ENCODE measurements around the gene RAD50.
"Not testable (repeated sequence)": the region's sequence is repeated elsewhere in the genome, so short reads cannot be mapped to it uniquely, and the experiment has no call there.

RAD50 gene

DNA sequence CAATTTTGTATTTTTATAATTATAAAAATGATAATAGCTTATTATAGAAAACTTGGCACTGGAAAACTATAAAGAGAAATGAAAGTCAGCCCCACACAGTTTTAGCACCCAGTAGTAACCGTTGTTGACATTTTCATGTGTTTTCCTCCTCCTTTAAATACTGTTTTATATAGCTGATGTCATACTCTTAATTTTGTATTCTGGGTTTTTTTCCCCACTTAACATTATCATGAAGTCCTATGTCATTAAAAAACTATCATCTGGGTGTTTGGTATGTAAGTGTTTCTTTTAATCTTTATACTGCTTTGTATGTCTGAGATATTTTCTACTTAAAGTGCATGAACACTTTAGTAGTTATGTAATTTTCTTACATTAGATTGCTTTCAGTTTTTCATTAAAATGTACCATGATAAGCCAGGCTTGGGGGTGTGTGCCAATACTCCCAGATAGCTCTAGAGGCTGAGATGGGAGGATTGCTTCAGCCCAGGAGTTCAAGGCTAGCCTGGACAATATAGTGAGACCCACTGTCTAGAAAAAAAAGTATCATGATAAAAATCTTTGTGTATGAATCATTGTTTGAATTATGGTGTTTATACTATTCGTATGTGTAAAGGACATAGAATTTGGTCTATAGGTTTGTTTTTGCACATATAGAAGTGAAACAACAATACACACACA, 2.7 kb downstream of the RAD50 start:
- FAIRE-seq: no peak

DNA sequence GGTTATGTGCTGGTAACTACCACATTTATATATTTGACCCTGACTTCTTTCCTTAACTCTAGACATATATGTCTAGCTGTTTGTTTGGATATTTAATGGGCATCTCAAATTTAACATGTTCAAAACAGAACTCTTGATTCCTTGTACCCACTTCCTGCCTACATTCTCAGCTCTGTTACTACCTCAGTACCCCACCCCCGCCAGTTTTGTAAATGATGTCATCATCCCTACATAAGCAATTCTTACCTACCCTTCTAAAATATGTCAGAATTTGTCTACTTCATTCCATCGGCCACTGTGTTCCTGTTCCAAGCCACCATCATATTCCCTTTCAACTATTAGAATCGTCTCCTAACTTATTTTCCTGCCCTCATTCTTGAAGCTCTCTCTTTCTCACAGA, 4.8 kb downstream of the RAD50 start:
- no peak for FAIRE-seq

DNA sequence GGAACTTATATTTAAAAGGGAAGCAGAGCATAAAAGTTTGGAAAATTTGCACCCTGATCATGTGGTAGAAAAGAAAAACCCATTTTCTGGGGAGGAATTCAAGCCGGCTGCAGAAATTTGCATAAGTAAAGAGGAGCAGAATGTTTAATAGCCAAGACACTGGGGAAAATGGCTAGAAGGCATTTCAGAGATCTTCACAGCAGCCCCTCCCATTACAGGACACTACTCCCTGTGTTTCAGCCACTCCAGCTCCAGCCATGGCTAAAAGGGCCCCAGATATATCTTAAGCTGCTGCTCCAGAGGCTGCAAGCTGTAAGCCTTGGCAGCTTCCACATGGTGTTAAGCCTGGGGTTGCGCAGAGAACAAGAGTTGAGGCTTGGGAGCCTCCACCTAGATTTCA, 7.8 kb downstream of the RAD50 start:
- FAIRE-seq: not testable (repeated sequence)

DNA sequence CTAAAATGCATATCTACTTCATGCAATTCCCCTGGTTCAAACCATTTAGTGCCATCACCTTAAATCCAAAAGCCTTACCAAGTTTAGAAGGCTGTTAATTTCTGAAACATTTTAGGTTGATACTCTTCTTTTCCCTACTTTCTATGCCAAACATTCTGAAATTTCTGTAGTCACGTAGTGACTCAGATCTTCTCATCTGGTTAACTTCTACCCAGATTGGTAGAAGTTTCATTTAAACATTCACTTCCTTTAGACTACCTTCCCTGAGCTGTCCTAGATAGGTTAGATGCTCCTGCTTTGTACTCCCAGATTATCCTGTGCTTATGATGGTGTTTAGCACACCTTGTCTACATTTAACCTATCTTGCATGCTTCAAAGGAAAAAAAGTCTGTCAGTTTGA, 9.9 kb downstream of the RAD50 start:
- no peak for FAIRE-seq

DNA sequence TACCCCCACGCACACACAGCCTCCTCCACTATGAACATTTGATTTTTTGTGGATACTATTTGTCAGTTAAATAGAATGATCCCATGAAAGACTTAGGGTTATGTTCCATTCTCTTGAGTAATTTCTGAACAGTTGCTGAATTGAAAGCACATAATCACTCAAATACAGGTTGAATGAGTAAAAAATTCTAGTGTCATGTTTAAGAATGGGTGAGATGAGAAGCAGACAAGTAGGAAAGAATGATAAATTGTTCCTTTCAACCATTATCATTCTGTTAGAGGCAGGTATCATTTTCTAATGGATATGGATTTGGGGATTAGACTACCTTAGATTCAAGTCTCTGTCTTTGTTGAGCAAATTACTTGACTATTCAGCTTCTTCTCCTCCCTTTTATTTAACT, 19.3 kb downstream of the RAD50 start:
- FAIRE-seq: no peak

DNA sequence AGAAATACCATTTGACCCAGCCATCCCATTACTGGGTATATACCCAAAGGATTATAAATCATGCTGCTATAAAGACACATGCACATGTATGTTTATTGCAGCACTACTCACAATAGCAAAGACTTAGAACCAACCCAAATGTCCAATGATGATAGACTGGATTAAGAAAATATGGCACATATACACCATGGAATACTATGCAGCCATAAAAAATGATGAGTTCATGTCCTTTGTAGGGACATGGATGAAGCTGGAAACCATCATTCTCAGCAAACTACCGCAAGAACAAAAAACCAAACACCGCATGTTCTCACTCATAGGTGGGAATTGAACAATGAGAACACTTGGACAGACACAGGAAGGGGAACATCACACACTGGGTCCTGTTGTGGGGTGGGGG, 27.8 kb downstream of the RAD50 start:
- not testable (repeated sequence) for FAIRE-seq

DNA sequence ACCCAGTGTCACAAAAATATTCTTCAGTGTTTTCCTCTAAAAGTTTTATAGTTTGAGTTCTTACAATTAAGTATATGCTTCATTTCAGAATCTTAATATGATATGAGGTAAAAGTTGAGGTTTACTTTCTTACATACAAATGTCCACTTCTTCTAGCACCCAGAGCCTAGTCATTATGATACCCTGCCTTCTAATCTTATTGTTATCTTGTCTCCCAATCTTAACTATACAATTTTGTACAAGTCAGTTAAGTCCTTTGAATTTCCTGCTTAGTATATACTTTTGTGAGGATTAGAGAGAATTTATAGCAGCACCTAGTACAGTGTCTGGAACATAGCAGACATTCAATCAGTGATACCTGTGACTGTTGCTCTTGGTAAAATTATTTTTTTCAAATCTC, 29.3 kb downstream of the RAD50 start:
- FAIRE-seq: no peak

DNA sequence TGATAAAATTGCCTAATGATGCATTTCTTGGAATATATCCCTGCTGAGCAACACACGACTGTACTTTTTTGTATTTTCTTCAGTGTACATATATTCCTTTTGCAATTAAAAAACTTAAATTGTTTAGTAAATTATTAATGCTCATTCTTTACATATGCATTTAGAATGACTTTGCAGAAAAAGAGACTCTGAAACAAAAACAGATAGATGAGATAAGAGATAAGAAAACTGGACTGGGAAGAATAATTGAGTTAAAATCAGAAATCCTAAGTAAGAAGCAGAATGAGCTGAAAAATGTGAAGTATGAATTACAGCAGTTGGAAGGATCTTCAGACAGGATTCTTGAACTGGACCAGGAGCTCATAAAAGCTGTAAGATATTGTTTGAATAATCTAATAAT, 32.7 kb downstream of the RAD50 start:
- FAIRE-seq: no peak

DNA sequence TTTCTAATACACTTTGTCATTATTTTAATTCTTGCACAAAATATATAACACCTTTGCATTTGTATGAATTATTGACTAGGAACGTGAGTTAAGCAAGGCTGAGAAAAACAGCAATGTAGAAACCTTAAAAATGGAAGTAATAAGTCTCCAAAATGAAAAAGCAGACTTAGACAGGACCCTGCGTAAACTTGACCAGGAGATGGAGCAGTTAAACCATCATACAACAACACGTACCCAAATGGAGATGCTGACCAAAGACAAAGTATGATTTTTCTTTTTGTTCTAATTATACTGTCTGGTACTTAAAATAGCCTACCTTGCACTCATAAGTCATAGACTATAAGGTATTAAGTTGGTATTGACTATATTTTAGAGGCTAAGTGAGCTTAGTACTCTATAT, 34.4 kb downstream of the RAD50 start:
- no peak for FAIRE-seq

DNA sequence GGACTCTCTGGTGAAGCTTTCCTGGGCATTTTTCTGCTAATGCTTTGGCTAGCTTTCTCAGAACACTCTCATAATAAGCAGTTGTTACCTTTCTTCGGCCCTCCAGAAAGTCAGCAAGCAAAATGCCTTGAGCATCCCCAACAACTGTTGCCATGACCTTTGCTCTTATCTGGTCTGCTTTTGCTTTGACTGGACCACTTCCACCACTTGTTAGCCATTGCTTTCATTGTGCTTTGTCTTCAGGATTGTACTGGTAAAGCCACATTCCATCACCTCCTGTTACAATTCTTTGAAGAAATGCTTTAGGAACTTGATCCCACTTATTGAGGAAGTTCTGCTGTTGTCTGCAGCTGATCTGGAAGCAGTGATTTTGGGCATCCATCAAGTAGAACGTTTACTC, 35.7 kb downstream of the RAD50 start:
- FAIRE-seq: no peak

DNA sequence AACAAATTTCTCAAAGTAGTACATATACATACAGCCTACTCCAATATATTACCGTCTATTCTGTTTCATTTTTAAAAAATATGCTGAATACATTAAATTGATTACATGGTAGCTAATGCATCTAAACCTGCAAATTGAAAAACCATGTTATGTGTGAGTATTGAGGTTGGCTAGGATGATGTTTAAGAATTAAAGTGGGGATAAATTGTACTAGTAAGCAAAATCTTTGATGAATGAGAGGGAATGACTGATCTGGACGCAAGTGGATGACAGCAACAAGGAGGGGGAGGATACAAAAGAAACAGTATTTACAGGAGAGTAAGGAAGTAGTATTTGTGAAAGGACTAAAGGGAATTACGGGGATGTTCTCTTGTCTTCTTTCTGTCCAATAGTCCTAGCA, 37.4 kb downstream of the RAD50 start:
- no peak for FAIRE-seq

DNA sequence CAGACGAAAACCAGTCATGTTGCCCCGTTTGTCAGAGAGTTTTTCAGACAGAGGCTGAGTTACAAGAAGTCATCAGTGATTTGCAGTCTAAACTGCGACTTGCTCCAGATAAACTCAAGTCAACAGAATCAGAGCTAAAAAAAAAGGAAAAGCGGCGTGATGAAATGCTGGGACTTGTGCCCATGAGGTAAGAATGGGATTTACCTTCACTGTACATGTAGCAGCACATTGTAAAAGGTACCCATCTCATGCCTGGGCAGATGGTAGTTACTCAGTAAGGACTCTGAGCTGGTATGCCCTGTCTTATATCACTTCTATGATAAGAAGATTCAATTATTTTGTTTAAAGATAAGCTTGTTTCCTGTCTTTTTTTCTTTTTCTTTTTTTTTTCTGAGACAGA, 38.8 kb downstream of the RAD50 start:
- FAIRE-seq: no peak

DNA sequence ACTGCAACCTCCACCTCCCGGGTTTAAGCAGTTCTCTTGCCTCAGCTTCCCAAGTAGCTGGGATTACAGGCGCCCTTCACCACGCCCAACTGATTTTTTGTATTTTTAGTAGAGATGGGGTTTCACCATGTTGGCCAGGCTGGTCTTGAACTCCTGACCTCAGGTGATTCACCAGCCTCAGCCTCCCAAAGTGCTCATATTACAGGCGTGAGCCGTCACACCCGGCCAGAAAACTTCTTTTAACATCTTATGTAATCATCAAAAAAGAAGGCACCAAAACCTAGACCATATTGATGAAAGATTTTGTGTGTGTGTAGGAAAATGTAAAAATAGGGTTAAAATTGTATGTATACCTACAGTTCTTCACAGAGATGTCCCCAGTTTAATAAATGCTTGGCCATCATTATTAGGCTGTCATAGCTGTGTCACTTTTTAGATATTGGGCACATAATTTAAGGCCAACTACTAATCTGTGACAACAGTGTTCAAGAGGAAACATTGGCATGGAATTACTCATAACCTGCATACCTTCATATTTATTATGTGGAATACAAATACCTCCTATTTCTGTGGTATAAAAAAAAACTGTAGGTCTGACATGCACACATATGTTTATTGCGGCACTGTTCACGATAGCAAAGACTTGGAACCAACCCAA, 44.4 kb downstream of the RAD50 start:
- FAIRE-seq: no peak

DNA sequence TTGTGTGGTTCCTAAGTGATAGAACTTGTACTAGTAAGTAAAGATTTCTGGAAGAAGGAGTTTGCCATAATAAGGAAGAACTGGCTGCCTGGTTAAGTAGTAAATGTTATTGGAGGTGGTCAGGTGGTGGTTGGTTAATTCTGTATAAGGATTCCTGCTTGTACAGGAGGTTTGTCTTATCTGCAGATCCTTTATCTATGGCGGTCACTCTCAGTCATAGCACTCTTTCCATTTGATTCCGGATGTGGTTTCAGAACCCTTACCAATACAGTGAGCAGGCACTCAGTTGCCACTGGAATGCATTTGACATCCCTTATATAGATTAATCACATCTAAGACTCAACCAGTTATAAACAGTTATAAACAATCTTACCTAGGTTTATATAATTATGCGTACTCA, 50.3 kb downstream of the RAD50 start:
- no peak for FAIRE-seq

DNA sequence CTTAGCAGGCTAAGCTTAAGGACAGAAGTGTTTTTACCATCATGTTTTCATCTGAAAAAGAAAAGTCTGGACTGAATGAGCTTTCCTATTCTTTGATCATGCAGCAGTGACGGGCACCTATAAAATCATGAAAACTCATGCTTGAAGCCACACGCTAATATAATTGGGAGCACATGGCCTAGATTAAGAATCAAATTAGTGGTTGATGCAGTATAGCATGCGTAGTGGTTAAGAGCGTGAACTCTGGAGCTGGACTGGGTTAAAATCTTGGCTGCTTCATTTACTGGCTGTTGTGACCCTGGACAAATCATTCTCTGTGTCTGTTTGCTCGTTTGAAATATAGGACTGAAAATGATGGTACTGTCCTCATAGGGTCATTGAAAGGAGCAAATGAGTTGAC, 51.3 kb downstream of the RAD50 start:
- FAIRE-seq: no peak

DNA sequence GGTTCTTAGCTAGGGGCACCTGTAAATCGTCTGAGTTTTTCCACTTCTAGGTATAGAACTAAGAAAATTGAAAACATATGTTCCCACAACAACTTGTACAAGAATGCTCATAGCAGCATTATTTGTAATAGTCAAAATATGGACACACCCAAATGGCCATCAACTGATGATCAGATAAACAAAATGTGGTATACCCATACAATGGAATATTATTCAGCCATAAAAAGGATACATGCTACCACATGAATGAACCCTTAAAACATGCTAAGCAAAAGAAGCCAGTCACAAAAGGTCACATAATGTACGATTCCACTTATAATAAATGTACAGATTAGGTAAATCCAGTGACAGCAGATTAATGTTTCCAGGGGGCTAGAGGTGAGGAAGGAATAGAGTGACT, 55.2 kb downstream of the RAD50 start:
- no peak for FAIRE-seq

DNA sequence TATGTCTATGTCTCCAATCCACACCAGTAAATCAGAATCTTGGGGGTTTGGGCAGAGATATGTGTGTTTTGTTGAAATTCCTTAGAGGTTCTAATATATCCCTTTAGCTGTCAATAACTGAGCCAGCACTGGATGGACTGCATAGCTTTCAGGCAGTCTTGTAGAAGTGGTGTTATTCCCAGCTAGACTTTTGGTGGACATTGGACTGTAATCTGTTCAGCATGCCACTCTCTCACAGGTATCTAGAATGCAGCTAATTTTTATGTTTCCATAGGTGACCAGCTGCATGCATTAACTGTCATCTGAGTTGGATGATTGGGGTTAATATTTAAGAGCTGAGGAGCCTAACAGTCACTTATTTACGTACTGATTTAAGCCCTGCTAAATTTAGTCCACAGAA, 56.1 kb downstream of the RAD50 start:
- FAIRE-seq: no peak

DNA sequence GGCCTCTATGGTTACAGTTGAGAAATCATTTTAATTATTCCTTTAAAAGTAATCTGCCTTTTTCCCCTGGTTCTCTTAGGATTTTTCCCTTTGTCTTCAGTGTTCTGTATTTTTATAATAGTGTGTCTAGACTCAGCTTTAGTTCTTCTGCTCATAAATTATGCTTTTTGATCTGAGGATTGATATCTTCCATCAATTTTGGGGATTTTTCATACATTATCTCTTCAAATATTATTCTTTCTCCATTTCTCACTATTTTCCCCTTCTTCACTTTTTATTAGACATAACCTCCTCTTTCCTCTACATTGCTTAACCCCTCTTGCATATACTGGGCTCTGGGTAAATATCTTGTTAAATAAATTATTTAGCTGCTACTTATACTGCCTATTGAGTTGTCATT, 64.9 kb downstream of the RAD50 start:
- no peak for FAIRE-seq

DNA sequence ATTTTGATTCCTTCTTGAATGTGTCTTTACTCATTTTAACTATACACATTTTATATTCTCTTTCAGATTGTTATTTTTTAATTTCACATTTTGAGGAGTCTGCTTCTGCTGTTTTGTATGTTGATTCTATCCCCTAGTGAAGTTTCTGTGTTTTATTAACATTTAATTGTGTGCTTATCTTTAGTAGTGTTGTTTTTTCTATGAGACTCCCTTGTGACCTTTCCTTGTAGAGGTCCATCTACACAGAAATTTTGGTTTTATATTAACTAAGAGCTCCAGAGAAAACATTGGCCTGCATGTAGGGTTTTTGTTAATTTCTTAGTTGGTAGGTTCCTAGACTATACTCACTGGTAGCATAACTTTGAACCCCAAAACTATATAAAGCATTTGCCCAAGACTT, 65.8 kb downstream of the RAD50 start:
- no peak for FAIRE-seq

DNA sequence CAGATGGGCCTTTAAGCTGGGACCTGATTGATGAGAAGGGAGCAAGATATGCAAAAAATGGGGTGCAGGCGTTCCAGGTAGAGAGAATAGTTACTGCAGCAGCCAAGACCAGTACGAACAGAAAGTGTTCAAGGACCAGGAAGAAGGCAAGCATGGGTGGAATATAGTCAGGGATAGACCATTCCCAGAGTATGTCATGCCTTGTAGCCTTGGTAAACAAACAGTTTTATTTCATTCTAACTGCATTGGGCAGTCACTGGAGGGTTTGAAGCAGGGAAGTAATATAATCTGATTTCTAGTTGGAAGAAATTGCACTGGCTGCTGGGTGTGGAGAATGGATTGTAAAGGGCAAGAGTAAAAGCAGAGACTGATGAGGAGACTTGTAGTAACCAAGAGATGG, 70.7 kb downstream of the RAD50 start:
- no peak for FAIRE-seq

DNA sequence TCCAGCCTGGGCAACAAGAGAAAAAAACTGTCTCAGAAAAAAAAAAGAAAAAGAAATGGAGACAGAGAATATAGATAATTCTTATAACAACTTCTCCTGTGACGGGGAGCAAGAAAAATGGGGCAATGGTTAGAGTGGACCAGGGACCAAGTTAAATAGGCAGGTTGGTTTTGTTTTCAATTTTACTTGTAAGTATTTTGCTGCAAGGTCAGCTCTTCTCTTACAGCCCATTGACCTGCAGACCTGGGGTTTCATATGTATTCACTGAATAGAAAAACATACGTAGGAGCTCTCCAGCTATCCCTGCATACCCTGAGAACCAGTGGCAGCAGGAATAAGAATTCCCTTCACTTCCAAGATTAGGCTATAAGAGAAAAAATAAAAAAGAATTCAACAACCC, 72.0 kb downstream of the RAD50 start:
- no peak for FAIRE-seq

DNA sequence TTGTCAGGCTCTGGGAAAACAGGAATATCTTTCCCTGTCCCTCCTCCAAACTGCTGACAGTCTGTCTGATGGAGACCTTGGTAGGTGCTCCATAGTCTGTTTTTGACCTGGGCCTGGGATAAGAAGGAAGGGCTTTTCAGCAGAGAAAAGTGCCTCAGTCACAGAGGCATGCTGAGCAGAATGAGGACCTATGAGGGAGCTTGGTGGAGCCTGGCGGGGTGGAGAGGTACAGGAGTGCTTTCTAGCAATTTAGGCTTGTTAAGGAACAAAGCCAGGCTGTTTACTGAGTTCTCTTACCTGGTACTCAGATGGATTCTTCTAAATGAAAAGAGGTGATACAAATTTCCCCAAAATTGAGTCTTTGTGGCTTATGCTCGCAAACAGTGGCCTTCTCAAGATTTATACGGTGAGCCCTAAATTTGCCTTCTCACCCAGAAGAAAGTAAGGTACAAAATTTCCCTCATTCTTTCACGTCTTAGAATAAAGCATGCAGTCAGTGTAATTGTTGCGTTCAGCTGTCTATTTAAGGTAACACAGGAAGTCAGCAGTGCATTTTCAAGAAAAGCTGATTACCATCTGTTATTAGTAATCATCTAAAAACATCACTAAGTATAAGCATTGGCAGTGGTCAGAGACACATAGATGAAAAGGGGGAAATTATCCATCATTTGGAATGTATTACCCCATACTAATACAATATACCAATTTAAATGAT, 72.6 kb downstream of the RAD50 start:
- FAIRE-seq: no peak

DNA sequence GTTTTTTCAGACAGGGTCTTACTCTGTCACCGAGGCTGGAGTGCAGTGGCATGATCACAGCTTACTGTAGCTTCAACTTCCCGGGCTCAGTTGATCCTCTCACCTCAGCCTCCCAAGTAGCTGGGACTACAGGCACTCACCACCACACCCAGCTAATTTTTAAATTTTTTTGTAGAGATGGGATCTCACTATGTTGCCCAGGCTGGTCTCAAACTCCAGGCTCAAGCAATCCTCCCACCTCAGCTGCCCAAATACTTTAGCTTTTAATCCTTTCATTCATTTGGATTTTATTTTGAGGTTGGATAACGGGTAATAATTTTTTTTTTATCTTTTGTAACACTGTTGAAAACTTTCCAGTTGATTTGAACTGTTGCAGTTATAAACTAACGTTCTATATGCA, 76.8 kb downstream of the RAD50 start:
- not testable (repeated sequence) for FAIRE-seq

DNA sequence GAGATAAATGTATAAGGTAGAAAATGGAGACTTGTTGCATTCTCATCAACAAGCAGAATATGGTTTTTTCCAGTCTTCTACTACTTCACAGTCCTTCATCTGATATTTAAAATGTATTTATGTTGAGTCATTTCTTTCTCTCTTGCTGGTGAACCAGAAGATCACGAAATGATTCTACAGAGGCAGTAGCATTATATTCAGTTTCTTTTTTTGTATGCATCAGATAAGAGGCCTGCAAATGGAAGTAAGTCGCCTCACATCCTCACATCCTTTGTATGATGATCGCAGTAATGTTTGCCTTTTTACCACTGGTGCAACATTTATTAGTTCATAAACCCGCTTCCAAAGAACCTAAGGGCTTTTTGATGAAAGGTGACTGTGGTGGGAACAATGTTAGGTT, 79.1 kb downstream of the RAD50 start:
- FAIRE-seq: no peak

DNA sequence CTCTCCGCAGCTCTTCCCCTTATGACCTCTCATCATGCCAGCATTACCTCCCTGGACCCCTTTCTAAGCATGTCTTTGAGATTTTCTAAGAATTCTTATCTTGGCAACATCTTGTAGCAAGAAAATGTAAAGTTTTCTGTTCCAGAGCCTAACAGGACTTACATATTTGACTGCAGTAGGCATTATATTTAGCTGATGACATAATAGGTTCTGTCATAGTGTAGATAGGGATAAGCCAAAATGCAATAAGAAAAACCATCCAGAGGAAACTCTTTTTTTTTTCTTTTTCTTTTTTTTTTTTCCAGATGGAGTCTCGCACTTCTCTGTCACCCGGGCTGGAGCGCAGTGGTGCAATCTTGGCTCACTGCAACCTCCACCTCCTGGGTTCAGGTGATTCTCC, 80.5 kb downstream of the RAD50 start:
- no peak for FAIRE-seq

All from TTC549 (cell line).